Measurements from ENCODE around the gene NFU1. TPM values are rescaled to one million over a fixed set of nuclear protein-coding genes. Genes with fewer than 3 reads are reported as not detected.

NFU1 gene
- total and polyA plus RNA-seq, 9 of the 15 experiments (the other 6 are each of a cell fraction or from before 2014, with no cell fraction given): 33.3 to 61.8 (median 53.7) TPM

DNA sequence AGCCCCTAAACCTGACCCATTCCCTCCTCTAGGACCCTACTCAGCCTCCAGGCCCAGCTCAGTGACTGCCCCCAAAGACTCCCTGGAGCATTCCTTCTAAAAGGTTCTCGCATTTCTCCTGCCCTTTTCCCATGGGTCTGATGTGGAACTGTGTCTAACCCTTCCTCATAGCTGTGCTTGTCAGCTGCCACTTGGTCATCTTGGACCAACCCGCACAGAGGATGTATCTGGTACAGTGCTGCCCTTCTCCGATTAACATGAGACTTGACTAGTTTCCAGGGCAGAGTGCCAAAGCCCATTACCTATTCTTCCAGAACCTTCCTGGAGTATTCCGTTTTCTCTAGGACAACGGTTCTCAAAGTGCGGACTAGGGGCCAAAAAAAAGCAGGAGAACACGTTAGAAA, 518 bp upstream of the NFU1 start (continued):
- TF ChIP-seq, protein P1, sequence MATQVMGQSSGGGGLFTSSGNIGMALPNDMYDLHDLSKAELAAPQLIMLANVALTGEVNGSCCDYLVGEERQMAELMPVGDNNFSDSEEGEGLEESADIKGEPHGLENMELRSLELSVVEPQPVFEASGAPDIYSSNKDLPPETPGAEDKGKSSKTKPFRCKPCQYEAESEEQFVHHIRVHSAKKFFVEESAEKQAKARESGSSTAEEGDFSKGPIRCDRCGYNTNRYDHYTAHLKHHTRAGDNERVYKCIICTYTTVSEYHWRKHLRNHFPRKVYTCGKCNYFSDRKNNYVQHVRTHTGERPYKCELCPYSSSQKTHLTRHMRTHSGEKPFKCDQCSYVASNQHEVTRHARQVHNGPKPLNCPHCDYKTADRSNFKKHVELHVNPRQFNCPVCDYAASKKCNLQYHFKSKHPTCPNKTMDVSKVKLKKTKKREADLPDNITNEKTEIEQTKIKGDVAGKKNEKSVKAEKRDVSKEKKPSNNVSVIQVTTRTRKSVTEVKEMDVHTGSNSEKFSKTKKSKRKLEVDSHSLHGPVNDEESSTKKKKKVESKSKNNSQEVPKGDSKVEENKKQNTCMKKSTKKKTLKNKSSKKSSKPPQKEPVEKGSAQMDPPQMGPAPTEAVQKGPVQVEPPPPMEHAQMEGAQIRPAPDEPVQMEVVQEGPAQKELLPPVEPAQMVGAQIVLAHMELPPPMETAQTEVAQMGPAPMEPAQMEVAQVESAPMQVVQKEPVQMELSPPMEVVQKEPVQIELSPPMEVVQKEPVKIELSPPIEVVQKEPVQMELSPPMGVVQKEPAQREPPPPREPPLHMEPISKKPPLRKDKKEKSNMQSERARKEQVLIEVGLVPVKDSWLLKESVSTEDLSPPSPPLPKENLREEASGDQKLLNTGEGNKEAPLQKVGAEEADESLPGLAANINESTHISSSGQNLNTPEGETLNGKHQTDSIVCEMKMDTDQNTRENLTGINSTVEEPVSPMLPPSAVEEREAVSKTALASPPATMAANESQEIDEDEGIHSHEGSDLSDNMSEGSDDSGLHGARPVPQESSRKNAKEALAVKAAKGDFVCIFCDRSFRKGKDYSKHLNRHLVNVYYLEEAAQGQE (IDR thresholded peaks at IDR 0.05; ENCODE audit: borderline replicate concordance): no peak
- TF ChIP-seq, protein P1 (CRISPR knock-in tag; IDR thresholded peaks at IDR 0.05; ENCODE audit: low read depth): no peak; the same call in 1 of the 2 replicates
- TF ChIP-seq CSDE1 (IDR thresholded peaks at IDR 0.05): no peak
- TF ChIP-seq, protein P2, sequence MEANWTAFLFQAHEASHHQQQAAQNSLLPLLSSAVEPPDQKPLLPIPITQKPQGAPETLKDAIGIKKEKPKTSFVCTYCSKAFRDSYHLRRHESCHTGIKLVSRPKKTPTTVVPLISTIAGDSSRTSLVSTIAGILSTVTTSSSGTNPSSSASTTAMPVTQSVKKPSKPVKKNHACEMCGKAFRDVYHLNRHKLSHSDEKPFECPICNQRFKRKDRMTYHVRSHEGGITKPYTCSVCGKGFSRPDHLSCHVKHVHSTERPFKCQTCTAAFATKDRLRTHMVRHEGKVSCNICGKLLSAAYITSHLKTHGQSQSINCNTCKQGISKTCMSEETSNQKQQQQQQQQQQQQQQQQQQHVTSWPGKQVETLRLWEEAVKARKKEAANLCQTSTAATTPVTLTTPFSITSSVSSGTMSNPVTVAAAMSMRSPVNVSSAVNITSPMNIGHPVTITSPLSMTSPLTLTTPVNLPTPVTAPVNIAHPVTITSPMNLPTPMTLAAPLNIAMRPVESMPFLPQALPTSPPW (CRISPR knock-in tag; IDR thresholded peaks at IDR 0.05): 0 out of 2 replicates have a peak, but pooled peaks have one; percentile 12
- no peak for TF ChIP-seq FOXM1 (IDR thresholded peaks at IDR 0.05; ENCODE audit: low read depth)
- no peak for TF ChIP-seq FOXM1 (CRISPR knock-in tag; IDR thresholded peaks at IDR 0.05; ENCODE audit: low read depth)
- TF ChIP-seq CREBBP (IDR thresholded peaks at IDR 0.05; ENCODE audit: low read depth, low read length): no peak
- no peak for TF ChIP-seq ZNF79 (CRISPR knock-in tag; IDR thresholded peaks at IDR 0.05; ENCODE audit: low read depth)
- TF ChIP-seq, protein P3, sequence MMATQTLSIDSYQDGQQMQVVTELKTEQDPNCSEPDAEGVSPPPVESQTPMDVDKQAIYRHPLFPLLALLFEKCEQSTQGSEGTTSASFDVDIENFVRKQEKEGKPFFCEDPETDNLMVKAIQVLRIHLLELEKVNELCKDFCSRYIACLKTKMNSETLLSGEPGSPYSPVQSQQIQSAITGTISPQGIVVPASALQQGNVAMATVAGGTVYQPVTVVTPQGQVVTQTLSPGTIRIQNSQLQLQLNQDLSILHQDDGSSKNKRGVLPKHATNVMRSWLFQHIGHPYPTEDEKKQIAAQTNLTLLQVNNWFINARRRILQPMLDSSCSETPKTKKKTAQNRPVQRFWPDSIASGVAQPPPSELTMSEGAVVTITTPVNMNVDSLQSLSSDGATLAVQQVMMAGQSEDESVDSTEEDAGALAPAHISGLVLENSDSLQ (IDR thresholded peaks at IDR 0.05): no peak
- TF ChIP-seq BRF1 (IDR thresholded peaks at IDR 0.05; ENCODE audit: borderline replicate concordance, extremely low read depth, insufficient read length): no peak
- no peak for TF ChIP-seq CTBP1 (IDR thresholded peaks at IDR 0.05; ENCODE audit: borderline replicate concordance)
- no peak for TF ChIP-seq CREB1 (IDR thresholded peaks at IDR 0.05)
- TF ChIP-seq CREB1 (CRISPR knock-in tag; IDR thresholded peaks at IDR 0.05): 0 out of 2 replicates have a peak, but pooled peaks have one; percentile 2
- TF ChIP-seq, protein P4, sequence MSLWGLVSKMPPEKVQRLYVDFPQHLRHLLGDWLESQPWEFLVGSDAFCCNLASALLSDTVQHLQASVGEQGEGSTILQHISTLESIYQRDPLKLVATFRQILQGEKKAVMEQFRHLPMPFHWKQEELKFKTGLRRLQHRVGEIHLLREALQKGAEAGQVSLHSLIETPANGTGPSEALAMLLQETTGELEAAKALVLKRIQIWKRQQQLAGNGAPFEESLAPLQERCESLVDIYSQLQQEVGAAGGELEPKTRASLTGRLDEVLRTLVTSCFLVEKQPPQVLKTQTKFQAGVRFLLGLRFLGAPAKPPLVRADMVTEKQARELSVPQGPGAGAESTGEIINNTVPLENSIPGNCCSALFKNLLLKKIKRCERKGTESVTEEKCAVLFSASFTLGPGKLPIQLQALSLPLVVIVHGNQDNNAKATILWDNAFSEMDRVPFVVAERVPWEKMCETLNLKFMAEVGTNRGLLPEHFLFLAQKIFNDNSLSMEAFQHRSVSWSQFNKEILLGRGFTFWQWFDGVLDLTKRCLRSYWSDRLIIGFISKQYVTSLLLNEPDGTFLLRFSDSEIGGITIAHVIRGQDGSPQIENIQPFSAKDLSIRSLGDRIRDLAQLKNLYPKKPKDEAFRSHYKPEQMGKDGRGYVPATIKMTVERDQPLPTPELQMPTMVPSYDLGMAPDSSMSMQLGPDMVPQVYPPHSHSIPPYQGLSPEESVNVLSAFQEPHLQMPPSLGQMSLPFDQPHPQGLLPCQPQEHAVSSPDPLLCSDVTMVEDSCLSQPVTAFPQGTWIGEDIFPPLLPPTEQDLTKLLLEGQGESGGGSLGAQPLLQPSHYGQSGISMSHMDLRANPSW (CRISPR knock-in tag; IDR thresholded peaks at IDR 0.05): no peak
- 0 out of 2 replicates have a peak, but pooled peaks have one; percentile 7 for TF ChIP-seq ZNF324 (CRISPR knock-in tag; IDR thresholded peaks at IDR 0.05)

Data from K562 (cell line).